ENCODE measurements around the gene RIMS4.
"Not testable (repeated sequence)": the region's sequence is repeated elsewhere in the genome, so short reads cannot be mapped to it uniquely, and the experiment has no call there.

GRCh38 chr20:44821576-44821975 is 11.2 kb upstream of the RIMS4 start:
- TF ChIP-seq E2F1 (CRISPR knock-in tag; IDR thresholded peaks at IDR 0.05); AHDC1 (CRISPR knock-in tag; IDR thresholded peaks at IDR 0.05; ENCODE audit: borderline replicate concordance); ELF4 (CRISPR knock-in tag; IDR thresholded peaks at IDR 0.05; ENCODE audit: borderline replicate concordance); PATZ1 (CRISPR knock-in tag; IDR thresholded peaks at IDR 0.05); PRDM15 (CRISPR knock-in tag; IDR thresholded peaks at IDR 0.05); SIN3A (IDR thresholded peaks at IDR 0.05; ENCODE audit: borderline replicate concordance, low read depth, low read length); CTCF (CRISPR knock-in tag; IDR thresholded peaks at IDR 0.05); THRA (CRISPR knock-in tag; IDR thresholded peaks at IDR 0.05; ENCODE audit: borderline replicate concordance): not testable (repeated sequence)
